Hindlimb muscle (tissue), 1 donor: ENCODE measurements around the gene CACNA1D. TPM values are rescaled to one million over a fixed set of nuclear protein-coding genes. Genes with fewer than 3 reads are reported as not detected.
A peak's percentile ranks its signal among the peaks of the same experiment; 100 is the strongest.

ENCODE experiments used
- DNase-seq: peaks from one replicate; pipeline ENCODE4 v3.0.0-alpha.2; 2013
- polyA plus RNA-seq: library from polyadenylated mRNA; unstranded; fragments of 120-200 nt; gene quantifications from one replicate; pipeline ENCODE4 v1.2.1, GENCODE V29; 2013; ENCODE audit not compliant: insufficient read length

CACNA1D gene
- polyA plus RNA-seq, 1 donor: 1.0 TPM

- DNase-seq: no peak
Observed at GRCh38 chr3:53763353-53763752, 268.9 kb downstream of the CACNA1D start.

- no peak for DNase-seq
Observed at GRCh38 chr3:53764026-53764775, 269.8 kb downstream of the CACNA1D start.

GRCh38 chr3:53765753-53766152, 271.3 kb downstream of the CACNA1D start:
- DNase-seq: no peak

- no peak for DNase-seq
Observed at GRCh38 chr3:53766706-53767105, 272.3 kb downstream of the CACNA1D start.

GRCh38 chr3:53768478-53769459, 274.4 kb downstream of the CACNA1D start:
- no peak for DNase-seq

GRCh38 chr3:53772562-53772961, 278.2 kb downstream of the CACNA1D start:
- DNase-seq: no peak

- no peak for DNase-seq
Observed at GRCh38 chr3:53773021-53773436, 278.6 kb downstream of the CACNA1D start.

- peak; percentile 35 for DNase-seq
Observed at GRCh38 chr3:53773611-53774368, 279.4 kb downstream of the CACNA1D start.

GRCh38 chr3:53774414-53774813, 280.0 kb downstream of the CACNA1D start:
- DNase-seq: no peak

GRCh38 chr3:53775018-53775417, 280.6 kb downstream of the CACNA1D start:
- DNase-seq: no peak

- DNase-seq: no peak
Observed at GRCh38 chr3:53775834-53776251, 281.4 kb downstream of the CACNA1D start.

GRCh38 chr3:53776494-53777101, 282.2 kb downstream of the CACNA1D start:
- DNase-seq: no peak

GRCh38 chr3:53777468-53777867, 283.1 kb downstream of the CACNA1D start:
- DNase-seq: no peak

GRCh38 chr3:53778153-53778552, 283.7 kb downstream of the CACNA1D start:
- no peak for DNase-seq

- DNase-seq: no peak
Observed at GRCh38 chr3:53780171-53780570, 285.8 kb downstream of the CACNA1D start.

GRCh38 chr3:53780806-53781205, 286.4 kb downstream of the CACNA1D start:
- DNase-seq: no peak

- no peak for DNase-seq
Observed at GRCh38 chr3:53787016-53787415, 292.6 kb downstream of the CACNA1D start.

GRCh38 chr3:53788038-53788437, 293.6 kb downstream of the CACNA1D start:
- no peak for DNase-seq

GRCh38 chr3:53789459-53789858, 295.0 kb downstream of the CACNA1D start:
- no peak for DNase-seq

- no peak for DNase-seq
Observed at GRCh38 chr3:53790470-53790869, 296.1 kb downstream of the CACNA1D start.

- DNase-seq: no peak
Observed at GRCh38 chr3:53791317-53791716, 296.9 kb downstream of the CACNA1D start.

GRCh38 chr3:53792866-53793265, 298.5 kb downstream of the CACNA1D start:
- no peak for DNase-seq
